Endothelial cell of umbilical vein (primary cell): ENCODE measurements around the gene CARMIL1. TPM values are rescaled to one million over a fixed set of nuclear protein-coding genes. Genes with fewer than 3 reads are reported as not detected.

Experiments
- BruUV-seq: library from RNA; stranded (reverse); fragments of 400-500 nt; replicated peaks from 2 replicates; lab custom pipeline; 2021; lab: Mats Ljungman, UMichigan
- CTCF ChIA-PET: fragments of 300-600, 350-600 bp; sonication (Branson Sonifier 250); formaldehyde crosslinking; loops from one replicate; lab custom pipeline; 2021; ENCODE audit warnings: antibody characterized with exemption, inconsistent platforms; lab: Charles Lee
- POLR2A ChIA-PET: fragments of 300-600, 350-600 bp; sonication (Branson Sonifier 250); formaldehyde crosslinking; loops from one replicate; lab custom pipeline; 2021; ENCODE audit warnings: antibody characterized with exemption, inconsistent platforms; lab: Charles Lee
- DNase-seq: peaks from one replicate; pipeline ENCODE4 v3.0.0-alpha.2; 2011; ENCODE audit warnings: low read depth, low spot score
- FAIRE-seq: peaks from 2 replicates; lab custom pipeline; 2011; peaks lifted over from hg19 to GRCh38; lab: Jason Lieb, UNC
- H2AFZ ChIP-seq: 2 replicates; pipeline ENCODE4 v1.6.0; 2012; ENCODE audit warnings: low read depth, low read length, control low read depth, inconsistent platforms
- H3K27ac ChIP-seq: 2 replicates; pipeline ENCODE4 v1.5.1; 2011; ENCODE audit warnings: low read depth, mild to moderate bottlenecking, control low read depth, low read length, moderate library complexity; ENCODE audit not compliant: insufficient read depth
- H3K27me3 ChIP-seq, 2 experiments: 2 replicates each; pipeline versions ENCODE4 v1.6.0 to v1.6.1; 2011; ENCODE audit warnings: low read length in 2 of 2, mixed read lengths in 1 of 2; ENCODE audit not compliant: control insufficient read depth in 2 of 2, insufficient read depth in 2 of 2
- H3K36me3 ChIP-seq, 2 experiments: 2 replicates in 1 of 2; 3 replicates in 1 of 2; pipeline ENCODE4 v1.5.1; 2011; ENCODE audit warnings: low read length in 2 of 2, mild to moderate bottlenecking in 1 of 2, moderate library complexity in 1 of 2; ENCODE audit not compliant: control insufficient read depth in 2 of 2, insufficient read depth in 2 of 2; ENCODE audit errors: extremely low read depth in 1 of 2
- H3K4me1 ChIP-seq: 3 replicates; pipeline ENCODE4 v1.5.1; 2011; ENCODE audit warnings: mild to moderate bottlenecking, low read length; ENCODE audit not compliant: control insufficient read depth, insufficient read depth; ENCODE audit errors: extremely low read depth
- H3K4me2 ChIP-seq: 2 replicates; pipeline ENCODE4 v1.6.1; 2011; ENCODE audit warnings: low read length, control low read depth, mixed read lengths; ENCODE audit not compliant: insufficient read depth
- H3K4me3 ChIP-seq, 3 experiments: fragments of 200-600 bp in 1 of 3; sonication (generic), shearing (Covaris generic) in 1 of 3; replicated peaks in 1 of 3; 2 replicates each; pipeline ENCODE4 v1.5.1; 2011 to 2016; ENCODE audit warnings: control low read depth in 3 of 3, low read length in 3 of 3, mild to moderate bottlenecking in 2 of 3, inconsistent platforms in 1 of 3, low read depth in 1 of 3, moderate library complexity in 1 of 3; ENCODE audit not compliant: insufficient read depth in 1 of 3
- H3K79me2 ChIP-seq: 2 replicates; pipeline ENCODE4 v1.6.0; 2012; ENCODE audit warnings: low read length, inconsistent platforms; ENCODE audit not compliant: control insufficient read depth, insufficient read depth
- H3K9ac ChIP-seq: replicated peaks from 2 replicates; pipeline ENCODE3; 2011; ENCODE audit warnings: low read length, control low read depth; ENCODE audit not compliant: insufficient read depth; ENCODE audit errors: extremely low read depth
- H3K9me1 ChIP-seq: replicated peaks from 3 replicates; pipeline ENCODE4 v1.6.0; 2011; ENCODE audit warnings: mild to moderate bottlenecking, low read length; ENCODE audit not compliant: control insufficient read depth, insufficient read depth; ENCODE audit errors: extremely low read depth
- H3K9me3 ChIP-seq: replicated peaks from 2 replicates; pipeline ENCODE4 v1.5.1; 2012; ENCODE audit warnings: low read length, inconsistent platforms; ENCODE audit not compliant: control insufficient read depth, insufficient read depth
- H4K20me1 ChIP-seq: replicated peaks from 2 replicates; pipeline ENCODE3; 2011; ENCODE audit warnings: mild to moderate bottlenecking, low read length; ENCODE audit not compliant: control insufficient read depth, insufficient read depth; ENCODE audit errors: extremely low read depth
- EZH2 ChIP-seq: IDR thresholded peaks from 2 replicates; pipeline ENCODE4 v1.6.1; 2012; ENCODE audit warnings: borderline replicate concordance, low read depth, mild to moderate bottlenecking, moderate library complexity, low read length, inconsistent platforms; ENCODE audit not compliant: severe bottlenecking
- FOS ChIP-seq: IDR thresholded peaks from 2 replicates; pipeline ENCODE4 v1.6.1; 2011; ENCODE audit warnings: mild to moderate bottlenecking, low read length, moderate library complexity, borderline replicate concordance; ENCODE audit not compliant: insufficient read depth
- GATA2 ChIP-seq: IDR thresholded peaks from 2 replicates; pipeline ENCODE4 v1.7.0; 2011; ENCODE audit warnings: low read depth, mild to moderate bottlenecking, moderate library complexity, mixed read lengths, low read length; ENCODE audit not compliant: insufficient read length, insufficient read depth
- JUN ChIP-seq: IDR thresholded peaks from 2 replicates; pipeline ENCODE4 v1.6.1; 2011; ENCODE audit warnings: borderline replicate concordance, low read depth; ENCODE audit not compliant: insufficient read length, insufficient read depth
- MYC ChIP-seq: IDR thresholded peaks from one replicate; pipeline ENCODE4 v1.6.1; 2011; ENCODE audit warnings: mild to moderate bottlenecking, low read depth, low read length
- POLR2A ChIP-seq: IDR thresholded peaks from 2 replicates; pipeline ENCODE4 v1.6.1; 2012; ENCODE audit warnings: low read depth, mild to moderate bottlenecking, control low read depth, low read length
- POLR2AphosphoS5 ChIP-seq: IDR thresholded peaks from 2 replicates; pipeline ENCODE4 v1.6.1; 2012; ENCODE audit warnings: low read depth, mild to moderate bottlenecking, control low read depth, low read length, moderate library complexity; ENCODE audit not compliant: insufficient read depth
- dilution Hi-C: fragments of 300-500 bp; cut with MboI; formaldehyde crosslinking; loops from one replicate; pipeline ENCODE4 v1.15.0; 2019; ENCODE audit warnings: low sequenced_read_pairs; ENCODE audit not compliant: extremely low pct_ligation_motif_present
- intact Hi-C: fragments of 100-400 bp; cut with micrococcal nuclease; formaldehyde crosslinking; loops from one replicate; pipeline ENCODE4 v1.10.0; 2022
- polyA plus RNA-seq, 4 experiments: library from polyadenylated mRNA; depleted of rRNA in 3 of 4; stranded (reverse) in 3 of 4; unstranded in 1 of 4; fragments of >200 nt; gene quantifications; 2 replicates each; pipeline versions ENCODE4 v1.2.1 to v1.2.3, GENCODE V29; 2011 to 2012; ENCODE audit warnings: missing spikeins in 1 of 4
- total RNA-seq: library from RNA; stranded (reverse); gene quantifications from 2 replicates; pipeline ENCODE4 v1.2.3, GENCODE V29; 2021
- TF ChIP-seq, protein P1 (sequence below): IDR thresholded peaks from 2 replicates; pipeline ENCODE4 v1.6.1; 2011; ENCODE audit not compliant: insufficient read depth, insufficient read length
- TF ChIP-seq, protein P2 (sequence below), 2 donors: IDR thresholded peaks; 1 replicate in 1 of 2; 2 replicates in 1 of 2; pipeline ENCODE4 v1.5.1; 2011; ENCODE audit warnings: low read length in 2 of 2, mild to moderate bottlenecking in 2 of 2, moderate library complexity in 2 of 2, control low read depth in 1 of 2, inconsistent platforms in 1 of 2, low read depth in 1 of 2; ENCODE audit not compliant: insufficient read depth in 1 of 2; ENCODE audit errors: extremely low read depth in 1 of 2

CARMIL1 gene
- total and polyA plus RNA-seq, 2 donors (not counting 3 experiments of a cell fraction or from before 2014, with no cell fraction given): 1.3 to 8.7 TPM

DNA sequence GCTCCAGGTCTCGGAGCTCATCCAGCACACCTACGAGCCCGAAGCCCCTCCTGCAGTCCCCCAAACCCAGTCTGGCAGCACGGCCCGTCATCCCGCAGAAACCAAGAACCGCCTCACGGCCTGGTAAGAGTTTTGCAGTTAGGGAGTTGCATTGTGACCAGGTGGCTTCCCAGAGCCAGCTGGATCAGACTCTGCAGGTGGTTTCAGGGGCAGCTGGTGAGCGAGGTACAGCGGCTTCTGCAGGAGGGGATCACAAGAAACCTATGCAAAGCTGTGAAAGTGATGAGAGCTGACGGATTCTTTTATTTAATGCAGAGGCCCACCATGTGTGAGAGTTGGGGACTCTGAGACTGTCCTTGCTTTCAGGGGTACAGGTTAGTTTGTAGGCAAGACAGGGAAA lies 327.0 kb downstream of the CARMIL1 start:
- no peaks in the 10 kb centered on the region for H3K4me1 ChIP-seq
- POLR2A ChIA-PET: no interaction called here
- no peaks in the 10 kb centered on the region for H4K20me1 ChIP-seq
- no peak overlapping the region for H3K4me3 ChIP-seq
- TF ChIP-seq POLR2A (no peak), POLR2AphosphoS5 (no peak), FOS (no peak), JUN (no peak), MYC (no peak), EZH2 (no peak), GATA2 (no peak)
- TF ChIP-seq, protein P1, sequence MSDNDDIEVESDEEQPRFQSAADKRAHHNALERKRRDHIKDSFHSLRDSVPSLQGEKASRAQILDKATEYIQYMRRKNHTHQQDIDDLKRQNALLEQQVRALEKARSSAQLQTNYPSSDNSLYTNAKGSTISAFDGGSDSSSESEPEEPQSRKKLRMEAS: no peak
- TF ChIP-seq, protein P2, sequence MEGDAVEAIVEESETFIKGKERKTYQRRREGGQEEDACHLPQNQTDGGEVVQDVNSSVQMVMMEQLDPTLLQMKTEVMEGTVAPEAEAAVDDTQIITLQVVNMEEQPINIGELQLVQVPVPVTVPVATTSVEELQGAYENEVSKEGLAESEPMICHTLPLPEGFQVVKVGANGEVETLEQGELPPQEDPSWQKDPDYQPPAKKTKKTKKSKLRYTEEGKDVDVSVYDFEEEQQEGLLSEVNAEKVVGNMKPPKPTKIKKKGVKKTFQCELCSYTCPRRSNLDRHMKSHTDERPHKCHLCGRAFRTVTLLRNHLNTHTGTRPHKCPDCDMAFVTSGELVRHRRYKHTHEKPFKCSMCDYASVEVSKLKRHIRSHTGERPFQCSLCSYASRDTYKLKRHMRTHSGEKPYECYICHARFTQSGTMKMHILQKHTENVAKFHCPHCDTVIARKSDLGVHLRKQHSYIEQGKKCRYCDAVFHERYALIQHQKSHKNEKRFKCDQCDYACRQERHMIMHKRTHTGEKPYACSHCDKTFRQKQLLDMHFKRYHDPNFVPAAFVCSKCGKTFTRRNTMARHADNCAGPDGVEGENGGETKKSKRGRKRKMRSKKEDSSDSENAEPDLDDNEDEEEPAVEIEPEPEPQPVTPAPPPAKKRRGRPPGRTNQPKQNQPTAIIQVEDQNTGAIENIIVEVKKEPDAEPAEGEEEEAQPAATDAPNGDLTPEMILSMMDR (IDR thresholded peaks at IDR 0.05; ENCODE audit: extremely low read depth in 1 of 2, insufficient read depth in 1 of 2, low read depth in 1 of 2, low read length in 2 of 2): no peak
- no peaks in the 10 kb centered on the region for H3K79me2 ChIP-seq
- H3K9ac ChIP-seq: no peak overlapping the region
- H3K4me2 ChIP-seq: no peak overlapping the region
- H3K27ac ChIP-seq: no peak overlapping the region
- DNase-seq (no peak), FAIRE-seq (no peak)
- H3K27me3 ChIP-seq: no peaks in the 10 kb centered on the region
- no peaks in the 10 kb centered on the region for H3K9me1 ChIP-seq
- H3K9me3 ChIP-seq: no peaks in the 10 kb centered on the region
- H2AFZ ChIP-seq: no peak overlapping the region
- no peaks in the 10 kb centered on the region for H3K36me3 ChIP-seq
- intact Hi-C loops (no loop called here), dilution Hi-C loops (no loop called here)
- CTCF ChIA-PET: interaction anchor here (2.3 to 2.7 kb wide), 2 partner anchors 340 to 383 kb away, joined by 6 to 10 read pairs; no protein-coding TSS in a partner anchor
- no TSS peak for BruUV-seq
